HG02884 (cell line): ENCODE measurements around the gene PDE4B.
"Not testable (repeated sequence)": the region's sequence is repeated elsewhere in the genome, so short reads cannot be mapped to it uniquely, and the experiment has no call there.

Experiments used
- ATAC-seq: cut with Tn5 transposase; IDR thresholded peaks from one replicate; pipeline ENCODE4 v1.9.1; 2021; ENCODE audit warnings: mild to moderate bottlenecking, moderate library complexity; ENCODE audit not compliant: unreplicated experiment

The PDE4B gene

GRCh38 chr1:66112744-66113400 lies 320.2 kb downstream of the PDE4B start:
- ATAC-seq, result no peak

- ATAC-seq, result peak; percentile 77
These were observed 326.5 kb downstream of the PDE4B start for GRCh38 chr1:66119148-66119547.

GRCh38 chr1:66124670-66125069 lies 332.0 kb downstream of the PDE4B start:
- no peak for ATAC-seq

GRCh38 chr1:66128641-66129040 lies 335.9 kb downstream of the PDE4B start:
- not testable (repeated sequence) for ATAC-seq

- ATAC-seq, result no peak
These were observed 339.6 kb downstream of the PDE4B start for GRCh38 chr1:66132324-66132723.

GRCh38 chr1:66134004-66134403 lies 341.3 kb downstream of the PDE4B start:
- no peak for ATAC-seq

GRCh38 chr1:66135161-66135560 lies 342.5 kb downstream of the PDE4B start:
- no peak for ATAC-seq

- not testable (repeated sequence) for ATAC-seq
These were observed 343.7 kb downstream of the PDE4B start for GRCh38 chr1:66136423-66136822.

GRCh38 chr1:66137235-66137634 lies 344.5 kb downstream of the PDE4B start:
- ATAC-seq, result no peak

- no peak for ATAC-seq
These were observed 345.9 kb downstream of the PDE4B start for GRCh38 chr1:66138613-66139012.

- no peak for ATAC-seq
These were observed 347.4 kb downstream of the PDE4B start for GRCh38 chr1:66140072-66140471.

- ATAC-seq, result no peak
These were observed 351.0 kb downstream of the PDE4B start for GRCh38 chr1:66143651-66144050.

GRCh38 chr1:66147226-66147835 lies 354.6 kb downstream of the PDE4B start:
- ATAC-seq, result no peak

- ATAC-seq, result no peak
These were observed 359.3 kb downstream of the PDE4B start for GRCh38 chr1:66152034-66152433.

- no peak for ATAC-seq
These were observed 361.7 kb downstream of the PDE4B start for GRCh38 chr1:66154394-66154793.

GRCh38 chr1:66156144-66156543 lies 363.4 kb downstream of the PDE4B start:
- ATAC-seq, result no peak

GRCh38 chr1:66159800-66160199 lies 367.1 kb downstream of the PDE4B start:
- ATAC-seq, result no peak

- ATAC-seq, result no peak
These were observed 368.0 kb downstream of the PDE4B start for GRCh38 chr1:66160719-66161118.

- ATAC-seq, result no peak
These were observed 374.1 kb downstream of the PDE4B start for GRCh38 chr1:66166753-66167152.

- no peak for ATAC-seq
These were observed 374.6 kb downstream of the PDE4B start for GRCh38 chr1:66167267-66167666.

- ATAC-seq, result no peak
These were observed 375.8 kb downstream of the PDE4B start for GRCh38 chr1:66168467-66168887.

GRCh38 chr1:66168948-66169671 lies 376.4 kb downstream of the PDE4B start:
- no peak for ATAC-seq
